HG03045 (cell line): ENCODE data around the gene ANAPC15.

Experiments
- ATAC-seq: cut with Tn5 transposase; IDR thresholded peaks from one replicate; pipeline ENCODE4 v1.9.1; 2021; ENCODE audit warnings: mild to moderate bottlenecking, moderate library complexity; ENCODE audit not compliant: unreplicated experiment

The ANAPC15 gene

DNA sequence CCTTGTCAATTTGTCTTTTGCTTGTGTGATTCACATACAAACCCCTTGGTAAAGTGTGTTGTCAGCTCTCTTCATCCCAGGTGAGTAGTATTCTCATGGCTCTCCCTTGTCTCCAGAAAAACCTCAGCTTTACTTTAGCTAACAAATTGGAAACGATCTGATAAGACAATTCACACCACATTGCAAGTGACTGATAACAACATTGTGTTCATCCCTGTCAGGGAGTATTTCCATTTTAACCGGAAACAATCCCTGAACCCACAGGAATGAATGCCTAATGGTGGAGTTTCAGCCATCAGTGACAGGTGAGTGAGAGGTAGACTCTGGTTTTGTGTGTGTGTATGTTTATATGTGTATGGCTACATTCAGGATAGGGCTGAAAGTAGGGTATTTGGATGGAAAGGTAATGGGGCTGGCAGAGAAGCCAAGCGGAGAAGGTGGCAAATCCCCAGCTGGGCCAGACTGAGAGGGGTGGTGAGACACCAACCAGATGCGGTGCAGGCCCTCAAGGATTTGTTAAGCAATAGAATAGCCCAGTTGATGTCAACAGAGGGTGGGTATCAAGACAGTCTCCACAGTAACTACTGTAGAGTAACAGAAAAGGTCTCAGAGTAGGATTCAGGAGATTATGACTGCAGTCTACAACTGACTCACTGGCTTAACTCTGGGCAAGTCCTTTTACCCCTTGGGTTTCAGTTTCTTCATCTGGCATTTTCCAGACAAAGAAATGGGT lies 24.3 kb downstream of the ANAPC15 start:
- ATAC-seq: no peak

DNA sequence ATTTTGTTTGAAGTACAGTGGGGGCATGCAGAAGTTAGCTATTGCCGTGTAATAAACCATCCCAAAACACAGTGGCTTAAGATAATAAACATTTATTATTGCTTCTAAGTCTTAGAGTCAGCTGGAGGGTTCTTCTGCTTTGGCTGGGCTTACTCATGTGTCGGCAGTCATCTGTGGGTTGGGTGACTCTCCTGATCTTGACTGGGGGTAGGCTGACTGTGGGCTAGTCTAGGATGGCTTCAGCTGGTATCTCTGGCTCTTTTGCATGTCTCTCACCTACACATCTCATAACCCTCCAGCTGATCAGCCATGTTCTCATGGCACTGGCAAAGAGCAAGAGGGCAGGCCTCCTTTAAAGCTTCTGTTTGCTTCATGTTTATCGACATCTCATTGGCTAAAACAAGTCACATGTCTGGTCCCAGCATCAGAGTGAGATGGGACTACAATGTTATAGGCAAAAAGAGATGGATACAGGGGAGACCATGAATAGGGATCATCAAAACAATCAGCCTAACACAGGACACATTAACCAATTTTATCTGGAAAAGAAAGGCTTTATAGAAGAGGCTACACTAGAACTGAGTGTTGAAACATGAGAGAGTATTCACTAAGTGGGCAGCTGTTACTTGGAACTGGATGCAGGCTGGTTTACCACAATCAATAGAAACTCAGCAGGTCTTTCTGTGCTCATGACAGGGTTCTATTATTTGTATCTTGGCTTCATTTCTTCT lies 26.7 kb downstream of the ANAPC15 start:
- no peak for ATAC-seq

DNA sequence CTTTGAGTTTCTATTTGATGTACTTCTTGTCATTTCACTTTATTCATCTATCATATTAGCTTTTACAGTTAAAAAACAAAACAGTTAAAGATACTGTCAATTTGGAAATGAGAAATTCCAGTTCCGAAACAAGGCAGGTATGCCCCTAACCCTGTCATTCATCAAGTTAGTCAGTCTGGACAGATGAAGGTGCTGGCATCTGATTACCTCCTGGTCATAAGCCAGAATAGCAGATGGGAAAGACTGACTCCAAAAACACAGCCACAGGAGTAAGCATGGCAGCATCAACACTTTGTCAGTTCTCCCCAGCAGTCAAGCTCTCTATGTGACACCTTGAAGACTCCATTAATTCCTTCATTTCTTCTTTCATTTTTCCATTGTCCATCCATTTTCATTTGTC lies 27.5 kb downstream of the ANAPC15 start:
- ATAC-seq: no peak

DNA sequence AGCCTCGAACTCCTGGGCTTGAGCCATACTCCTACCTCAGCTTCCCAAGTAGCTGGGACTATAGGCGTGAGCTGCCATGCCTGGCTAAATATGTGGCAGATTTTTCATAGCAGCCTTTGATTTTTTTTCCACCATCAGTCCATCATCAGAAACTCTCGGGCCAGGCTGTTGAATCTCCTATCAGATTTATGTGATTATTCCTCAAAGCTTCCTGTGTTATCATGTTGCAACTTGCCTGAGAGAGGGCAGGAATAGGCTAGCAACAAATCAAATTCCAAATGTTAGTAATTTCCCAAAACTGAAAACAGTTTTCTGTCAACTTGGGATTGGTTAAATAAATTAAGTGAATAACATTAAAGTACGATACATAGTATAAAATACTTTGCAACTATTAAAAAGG lies 28.4 kb downstream of the ANAPC15 start:
- ATAC-seq: no peak

DNA sequence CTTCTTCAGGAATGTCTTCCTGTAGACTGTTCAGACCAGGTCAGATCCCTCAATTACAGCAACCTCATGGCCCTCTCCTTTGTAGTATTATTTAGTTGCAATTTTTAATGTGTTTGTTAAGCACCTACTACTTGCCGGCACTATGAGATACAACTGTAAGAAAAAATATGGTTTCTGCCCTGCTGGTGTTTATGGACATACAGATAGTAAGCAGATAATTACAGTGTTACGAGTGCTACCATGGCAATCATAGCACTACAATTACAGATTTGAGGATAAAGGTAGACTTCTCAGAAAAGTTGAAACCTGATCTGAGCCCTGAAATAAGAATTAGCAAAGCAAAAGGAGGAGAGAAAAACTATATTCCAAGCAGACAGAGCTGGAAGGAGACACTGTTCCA lies 29.1 kb downstream of the ANAPC15 start:
- no peak for ATAC-seq

DNA sequence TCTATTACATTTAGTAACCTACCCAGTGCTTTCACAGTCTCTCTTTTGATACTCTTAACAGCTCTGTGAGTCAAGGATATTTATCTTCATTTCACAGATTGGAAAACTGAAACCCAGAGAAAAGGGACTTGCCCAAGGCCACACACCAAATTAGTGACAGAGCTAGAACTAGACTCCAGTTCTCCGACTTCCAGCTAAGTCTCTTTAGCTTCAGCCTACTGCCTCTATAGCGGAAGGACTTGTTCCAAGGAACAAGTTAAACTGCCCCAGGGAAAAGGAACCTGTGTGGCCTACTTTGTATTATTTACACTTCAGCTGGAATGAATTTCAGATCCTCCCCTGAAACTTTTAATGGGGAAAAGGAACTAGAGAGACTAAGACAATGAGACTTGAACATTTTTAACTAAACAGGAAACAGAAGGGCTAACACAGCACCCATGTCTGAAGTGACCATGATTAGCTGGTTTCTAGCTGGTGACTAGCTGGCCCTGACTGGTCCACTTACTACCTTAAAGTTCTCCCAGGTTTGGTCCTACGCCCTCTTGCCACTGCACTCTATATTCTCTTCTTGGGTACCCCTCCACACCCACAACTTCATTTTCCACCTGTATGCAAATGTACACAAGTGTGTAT lies 30.6 kb downstream of the ANAPC15 start:
- no peak for ATAC-seq

DNA sequence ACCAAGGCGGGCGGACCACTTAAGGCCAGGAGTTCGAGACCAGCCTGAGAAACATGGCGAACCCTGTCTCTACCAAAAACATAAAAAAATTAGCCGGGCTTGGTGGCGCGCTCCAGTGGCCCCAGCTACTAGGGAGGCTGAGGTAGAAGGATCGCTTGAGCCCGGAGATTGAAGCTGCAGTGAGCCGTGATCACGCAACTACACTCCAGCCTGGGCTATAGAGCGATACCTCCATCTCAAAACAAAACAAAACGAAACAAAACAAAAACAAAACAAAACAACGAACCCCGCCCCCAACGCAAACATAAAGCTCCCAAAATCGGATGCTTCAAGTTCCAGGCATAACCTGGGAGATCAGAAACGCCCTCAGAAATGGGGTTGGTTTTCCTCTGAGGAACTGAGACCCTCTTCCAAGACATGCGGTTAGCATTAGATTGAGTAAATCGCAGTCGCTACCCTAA lies 31.3 kb downstream of the ANAPC15 start:
- ATAC-seq: no peak

DNA sequence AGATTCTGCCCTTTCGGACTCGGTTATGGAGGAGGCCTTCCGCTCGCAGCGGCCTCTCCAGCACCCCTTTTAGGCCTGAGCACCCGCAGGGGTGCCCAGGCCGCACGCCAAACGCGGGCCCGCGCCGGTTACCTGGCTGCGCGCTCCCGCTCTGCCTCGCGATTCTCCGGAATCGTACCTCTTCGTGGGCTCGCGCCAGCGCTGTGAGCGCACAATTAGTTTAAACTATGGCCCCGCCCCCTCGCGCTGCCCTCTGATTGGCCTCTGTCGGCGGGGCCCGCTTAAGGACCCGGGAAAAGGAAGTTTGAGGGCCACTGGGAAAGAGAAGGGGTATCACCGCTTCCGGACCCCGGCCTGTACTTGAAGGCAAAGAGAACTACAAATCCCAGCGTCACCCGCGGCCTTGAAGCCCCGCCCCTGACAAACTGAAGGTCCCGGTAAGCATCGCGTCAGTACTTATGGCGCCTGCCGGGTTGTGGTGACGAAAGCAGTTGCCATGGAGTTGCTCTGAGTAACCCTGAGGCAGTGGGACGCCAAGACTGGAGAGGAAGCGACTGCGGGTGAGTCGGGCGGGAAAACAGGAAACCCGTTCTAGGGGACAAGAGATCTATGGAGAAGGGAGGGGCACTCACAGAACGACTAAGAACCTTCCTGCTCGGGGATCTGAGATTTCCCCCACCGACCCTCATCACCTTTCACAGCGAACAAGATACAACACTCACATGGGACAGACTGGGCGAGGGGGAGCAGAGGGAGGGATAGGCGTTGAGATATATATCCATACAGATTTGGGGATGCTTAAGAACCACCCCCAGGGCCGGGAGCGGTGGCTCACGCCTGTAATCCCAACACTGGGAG lies 31.9 kb downstream of the ANAPC15 start, which contains the start of the genes LRRC51 and NUMA1:
TSS of gene LRRC51 (plus strand) at position 525 of the 858 bp plus-strand sequence. CDS start 8,234 bp downstream, outside the sequence.
TSS of gene NUMA1 (minus strand) at position 217 of the 858 bp plus-strand sequence. CDS start 44,599 bp downstream, outside the sequence.
- peak; percentile 96 for ATAC-seq

DNA sequence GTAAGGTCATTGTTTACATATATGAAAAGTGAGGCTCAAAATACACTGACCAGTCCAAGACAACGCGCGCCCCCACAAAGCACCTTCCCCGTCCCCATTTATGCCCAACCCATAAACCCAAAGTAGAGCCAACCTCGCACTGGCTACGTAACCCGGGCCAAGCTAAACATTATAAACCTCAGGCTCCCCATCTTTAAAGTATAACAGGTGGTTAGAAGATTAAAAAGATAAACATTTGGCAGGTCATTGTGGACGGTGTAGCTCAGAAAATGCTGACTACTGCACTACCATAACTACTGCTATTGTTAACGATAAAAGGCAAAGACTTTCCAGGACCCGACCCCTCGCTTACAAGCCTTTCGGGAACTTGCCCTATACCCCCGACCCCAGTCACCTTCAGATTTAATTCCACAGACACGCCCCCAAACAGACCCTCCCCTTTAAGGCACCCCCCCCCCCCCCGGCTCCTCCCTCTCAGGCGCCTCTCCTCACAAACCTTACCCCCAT lies 32.6 kb downstream of the ANAPC15 start:
- no peak for ATAC-seq

DNA sequence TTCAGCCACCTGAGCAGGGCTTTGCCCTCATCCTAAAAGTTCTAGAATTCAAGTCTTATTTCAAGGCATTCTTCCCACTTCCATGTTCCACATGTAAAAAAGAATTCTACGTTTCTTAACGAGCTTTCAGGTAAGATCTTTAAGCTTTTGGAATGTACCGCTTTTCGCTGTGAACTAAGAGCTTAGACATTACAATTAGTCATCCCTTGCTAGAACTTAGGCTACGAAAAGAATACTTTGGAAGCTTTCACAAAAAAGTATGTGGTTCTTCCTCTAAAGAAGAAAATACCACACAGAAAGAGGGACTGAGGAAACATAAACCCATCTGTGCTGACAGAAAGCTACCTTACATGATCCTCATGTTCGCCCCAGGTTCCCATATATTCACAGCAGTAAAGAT lies 34.0 kb downstream of the ANAPC15 start:
- ATAC-seq: no peak

DNA sequence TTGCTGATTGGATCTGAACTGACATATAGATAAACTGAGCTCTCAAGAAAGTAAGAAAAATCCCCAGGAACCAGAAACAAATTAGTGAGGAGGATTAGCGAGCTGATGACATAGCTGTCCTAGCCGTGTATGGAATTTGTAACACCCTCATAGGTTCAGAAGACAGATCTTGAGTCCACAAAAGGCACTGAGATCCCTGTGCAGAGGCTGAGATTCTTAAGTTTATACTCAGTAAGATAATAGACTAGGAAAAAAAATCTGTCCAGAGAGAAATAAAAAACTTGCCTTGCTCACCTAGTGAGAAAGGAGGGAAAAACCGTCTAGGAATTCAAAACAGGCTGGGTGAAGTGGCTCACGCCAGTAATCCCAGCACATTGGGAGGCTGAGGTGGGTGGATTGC lies 36.7 kb downstream of the ANAPC15 start:
- ATAC-seq: no peak

DNA sequence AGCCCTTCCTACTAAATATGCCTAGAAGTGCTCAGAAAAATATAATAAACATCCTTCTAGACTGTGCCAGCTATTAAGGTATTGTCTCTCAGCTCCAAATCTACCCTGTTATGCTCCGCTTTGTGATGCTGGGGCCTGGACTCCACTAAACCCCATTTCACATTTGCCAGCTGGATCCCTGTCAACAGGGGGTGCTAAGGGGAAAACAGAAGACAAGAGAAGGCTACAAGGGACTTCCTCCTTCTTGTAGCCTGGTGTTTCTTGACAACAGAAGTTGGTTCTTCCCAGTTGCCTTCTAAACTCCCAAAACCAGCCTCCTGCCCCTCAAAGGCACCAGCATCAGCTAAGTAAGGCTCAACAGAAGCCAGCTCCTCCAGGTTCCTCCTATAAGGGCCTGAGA lies 37.4 kb downstream of the ANAPC15 start:
- ATAC-seq: no peak

DNA sequence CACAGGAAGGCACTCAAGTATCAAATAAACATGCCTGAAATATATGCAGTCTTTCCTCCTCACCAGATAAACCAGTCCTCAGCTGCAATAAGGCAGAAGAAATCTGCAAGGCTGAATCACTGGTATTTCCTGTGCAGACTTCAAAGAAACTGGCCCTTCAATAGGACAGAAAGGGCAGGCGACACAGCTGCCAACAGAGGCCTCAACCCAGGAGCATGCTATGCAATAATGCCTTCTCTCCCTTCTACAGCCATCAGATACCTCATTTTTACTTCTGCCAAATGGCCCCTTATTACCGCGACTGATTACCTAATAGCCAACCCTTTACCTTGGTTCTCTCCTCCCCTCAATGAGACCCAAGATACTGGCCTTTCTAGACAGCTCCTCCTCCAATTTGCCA lies 40.1 kb downstream of the ANAPC15 start:
- no peak for ATAC-seq

DNA sequence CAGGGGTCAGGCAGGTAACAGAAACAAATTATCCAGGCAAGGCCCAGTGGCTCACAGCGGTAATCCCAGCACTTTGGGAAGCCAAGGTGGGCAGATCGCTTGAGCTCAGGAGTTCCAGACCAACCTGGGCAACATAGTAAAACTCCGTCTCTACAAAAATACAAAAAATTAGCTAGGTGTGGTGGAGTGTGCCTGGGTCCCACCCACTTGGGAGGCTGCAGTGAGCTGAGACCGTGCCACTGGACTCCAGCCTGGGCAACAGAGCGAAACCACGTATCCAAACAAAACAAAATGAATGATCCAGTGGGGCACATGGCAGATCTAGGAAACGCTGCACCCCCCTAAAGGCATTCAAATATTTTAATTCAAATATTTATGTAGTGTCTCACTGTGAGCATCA lies 42.0 kb downstream of the ANAPC15 start:
- no peak for ATAC-seq

DNA sequence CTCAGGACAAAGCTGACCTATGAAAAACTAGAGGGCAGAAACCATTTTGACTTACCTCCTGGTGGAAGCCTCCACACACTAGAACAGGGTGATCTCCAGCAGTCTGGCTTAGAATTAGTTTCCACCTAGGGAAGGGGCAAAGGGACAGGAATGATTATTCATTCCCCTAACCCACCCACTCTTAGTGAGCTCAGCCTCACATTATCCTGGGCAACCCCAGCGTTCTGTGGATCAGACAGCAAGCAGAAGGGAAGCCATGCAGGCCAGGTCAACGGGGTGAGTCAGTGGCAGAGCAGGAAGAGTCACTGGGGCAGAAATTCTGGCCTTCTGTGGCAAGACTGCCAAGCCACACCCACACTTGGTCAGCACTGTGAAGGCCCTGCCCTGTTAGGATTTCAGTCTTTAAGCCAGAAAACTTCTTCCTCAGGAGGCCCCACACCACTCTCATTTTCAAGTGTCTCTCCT lies 42.7 kb downstream of the ANAPC15 start:
- ATAC-seq: peak; percentile 69

DNA sequence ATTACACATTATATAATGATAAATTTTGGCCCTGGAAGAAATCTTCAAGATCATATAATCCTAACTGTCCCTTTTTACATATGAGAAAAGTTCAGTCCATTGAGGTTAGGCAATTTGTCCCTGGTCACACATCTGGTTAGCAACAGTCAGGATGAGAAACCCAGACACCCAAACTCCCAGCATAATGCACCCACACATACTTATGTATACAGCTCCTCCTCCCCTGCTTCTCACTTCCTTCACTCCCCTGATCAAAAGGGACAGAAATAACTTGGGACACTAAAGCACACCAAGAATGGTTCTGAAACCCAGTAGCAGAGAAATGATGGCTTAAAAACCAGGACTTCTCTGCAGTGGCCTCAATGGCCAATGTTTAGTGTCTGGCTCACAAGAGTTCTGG lies 43.3 kb downstream of the ANAPC15 start:
- ATAC-seq: no peak

DNA sequence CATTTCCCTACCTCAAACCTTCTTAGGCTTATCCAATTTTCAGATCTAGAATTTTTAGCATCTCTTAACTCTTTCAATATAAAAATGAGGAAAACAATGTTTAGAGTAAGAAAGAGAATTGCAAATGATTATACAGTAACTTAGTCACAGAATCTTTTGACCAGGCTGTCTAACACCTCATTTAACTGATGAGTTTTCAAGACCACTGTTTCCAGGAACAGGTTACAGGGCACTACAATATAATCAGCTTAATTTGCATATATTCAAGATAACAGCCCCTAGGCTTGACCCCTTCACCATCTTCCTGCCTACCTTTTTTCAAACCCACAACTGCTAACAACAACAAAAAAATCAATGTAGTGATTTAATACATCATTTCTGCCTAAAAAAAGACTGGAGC lies 44.8 kb downstream of the ANAPC15 start:
- ATAC-seq: no peak

DNA sequence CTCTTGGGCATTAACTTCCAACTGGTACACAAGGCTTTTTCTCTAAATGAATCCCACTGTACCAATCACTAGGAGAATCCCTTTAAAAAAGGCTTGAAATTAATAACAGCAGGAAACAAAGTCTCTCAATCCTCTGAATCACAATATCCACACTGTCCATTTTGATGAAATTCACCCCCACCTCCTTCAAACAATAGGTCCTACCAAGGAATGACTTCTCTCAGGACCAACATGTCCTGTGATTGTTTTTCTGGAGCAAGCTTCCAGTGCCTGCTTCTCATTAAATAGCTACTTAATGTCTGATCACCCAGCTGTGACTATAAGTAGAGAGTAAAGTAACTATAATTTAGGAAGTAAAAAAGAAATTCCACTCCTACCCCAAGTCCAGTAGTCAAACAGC lies 45.2 kb downstream of the ANAPC15 start:
- no peak for ATAC-seq

DNA sequence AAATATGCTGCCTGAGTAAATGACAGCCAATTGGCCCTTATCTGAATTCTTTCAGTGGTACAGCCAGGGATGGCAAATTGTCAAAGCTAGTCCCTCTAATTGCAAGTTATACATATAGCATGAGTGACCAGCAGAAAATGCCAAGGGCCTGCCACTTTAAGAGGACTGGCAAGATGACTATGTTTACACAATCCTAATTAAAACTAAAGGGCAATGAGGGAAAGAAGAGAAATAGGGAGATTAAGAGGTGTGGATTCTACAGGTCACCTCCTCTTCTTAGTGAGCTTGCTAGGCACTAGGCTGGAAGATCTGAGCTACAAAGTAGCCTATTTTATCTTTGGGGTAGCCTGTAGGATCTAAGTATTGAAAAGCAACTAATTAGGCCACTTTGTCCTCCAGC lies 45.6 kb downstream of the ANAPC15 start:
- ATAC-seq: no peak

DNA sequence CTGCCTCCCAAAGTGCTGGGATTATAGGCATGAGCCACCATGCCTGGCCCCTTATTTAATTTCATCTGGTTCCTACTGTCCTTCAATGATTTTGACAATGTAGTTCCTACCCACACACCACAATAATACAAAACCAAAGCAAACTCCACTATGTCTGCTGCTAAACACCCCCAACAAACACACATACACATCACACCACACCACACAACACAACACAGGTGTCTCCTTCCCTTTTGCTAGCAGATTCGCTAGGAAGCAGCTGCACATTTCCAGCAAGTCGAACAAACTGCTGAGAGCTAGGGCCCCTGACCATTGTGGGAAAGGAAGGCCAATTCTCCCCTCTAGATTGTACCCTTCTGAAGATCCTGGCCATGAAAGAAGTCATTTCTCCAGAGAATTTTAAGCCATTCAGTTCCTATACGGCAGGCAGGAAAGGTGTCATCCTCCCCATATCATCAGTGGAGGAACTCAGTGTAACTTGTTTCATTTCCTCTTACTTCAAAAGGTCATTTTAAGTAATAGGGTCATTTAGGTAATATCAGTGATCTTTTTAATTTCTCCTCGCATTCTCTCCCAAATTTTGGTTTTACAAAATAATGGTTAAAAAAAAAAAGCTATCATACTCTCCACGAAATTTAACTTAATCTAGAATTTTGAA lies 50.6 kb downstream of the ANAPC15 start:
- ATAC-seq: no peak
